H9 (cell line): Measurements from ENCODE around the gene DGLUCY. TPM values are rescaled to one million over a fixed set of nuclear protein-coding genes. Genes with fewer than 3 reads are reported as not detected.

Experiments
- DNase-seq: peaks from one replicate; pipeline ENCODE4 v3.0.0-alpha.2; 2017
- H2AFZ ChIP-seq: one replicate; pipeline ENCODE4 v1.6.1; 2013; ENCODE audit warnings: mild to moderate bottlenecking, low read length, control low read depth, moderate library complexity
- H2AK5ac ChIP-seq: 2 replicates; pipeline ENCODE4 v1.6.1; 2013; ENCODE audit warnings: low read length, control low read depth, mixed read lengths; ENCODE audit not compliant: insufficient read length
- H2BK120ac ChIP-seq: one replicate; pipeline ENCODE4 v1.6.1; 2013; ENCODE audit warnings: low read depth, mild to moderate bottlenecking, low read length, control low read depth, inconsistent platforms; ENCODE audit not compliant: poor library complexity, severe bottlenecking
- H2BK12ac ChIP-seq: 2 replicates; pipeline ENCODE4 v1.6.1; 2013; ENCODE audit warnings: low read length, control low read depth, mixed read lengths, low read depth; ENCODE audit not compliant: insufficient read length
- H2BK15ac ChIP-seq: 2 replicates; pipeline ENCODE4 v1.6.1; 2013; ENCODE audit warnings: low read depth, low read length, control low read depth
- H2BK20ac ChIP-seq: one replicate; pipeline ENCODE4 v1.6.1; 2013; ENCODE audit warnings: low read depth, mild to moderate bottlenecking, low read length, control low read depth, inconsistent platforms; ENCODE audit not compliant: poor library complexity, severe bottlenecking
- H2BK5ac ChIP-seq: 2 replicates; pipeline ENCODE4 v1.6.1; 2013; ENCODE audit warnings: low read length, control low read depth, mixed read lengths; ENCODE audit not compliant: insufficient read length
- H3K14ac ChIP-seq: 2 replicates; pipeline ENCODE4 v1.6.1; 2013; ENCODE audit warnings: low read length, control low read depth; ENCODE audit not compliant: insufficient read depth
- H3K18ac ChIP-seq: 2 replicates; pipeline ENCODE4 v1.6.1; 2013; ENCODE audit warnings: low read depth, mild to moderate bottlenecking, mixed read lengths, low read length, control low read depth; ENCODE audit not compliant: insufficient read length
- H3K23ac ChIP-seq: 2 replicates; pipeline ENCODE4 v1.6.1; 2013; ENCODE audit warnings: low read length, control low read depth, mixed read lengths, low read depth; ENCODE audit not compliant: insufficient read length
- H3K23me2 ChIP-seq: 2 replicates; pipeline ENCODE4 v1.6.1; 2013; ENCODE audit warnings: low read depth, mild to moderate bottlenecking, mixed read lengths, low read length, control low read depth; ENCODE audit not compliant: insufficient read length, poor library complexity, severe bottlenecking
- H3K27ac ChIP-seq: 2 replicates; pipeline ENCODE4 v1.5.1; 2013; ENCODE audit warnings: low read length, control low read depth, mixed read lengths, low read depth; ENCODE audit not compliant: insufficient read length
- H3K27me3 ChIP-seq: 2 replicates; pipeline ENCODE4 v1.6.1; 2013; ENCODE audit warnings: low read length, control low read depth, inconsistent platforms; ENCODE audit not compliant: insufficient read depth
- H3K4ac ChIP-seq: 2 replicates; pipeline ENCODE4 v1.6.1; 2013; ENCODE audit warnings: low read depth, mild to moderate bottlenecking, control low read depth, inconsistent platforms, low read length, moderate library complexity
- H3K4me1 ChIP-seq: 2 replicates; pipeline ENCODE4 v1.6.1; 2013; ENCODE audit warnings: low read length, control low read depth, inconsistent platforms; ENCODE audit not compliant: insufficient read depth
- H3K4me2 ChIP-seq: 2 replicates; pipeline ENCODE4 v1.6.1; 2013; ENCODE audit warnings: low read length, control low read depth, mixed read lengths; ENCODE audit not compliant: insufficient read length, insufficient read depth
- H3K56ac ChIP-seq: 2 replicates; pipeline ENCODE4 v1.6.1; 2013; ENCODE audit warnings: low read depth, mild to moderate bottlenecking, mixed read lengths, low read length, control low read depth; ENCODE audit not compliant: insufficient read length
- H3K79me1 ChIP-seq: 2 replicates; pipeline ENCODE4 v1.6.1; 2013; ENCODE audit warnings: low read depth, mild to moderate bottlenecking, moderate library complexity, low read length, control low read depth, inconsistent platforms; ENCODE audit not compliant: insufficient read depth, poor library complexity, severe bottlenecking
- H3K79me2 ChIP-seq: 2 replicates; pipeline ENCODE4 v1.6.1; 2013; ENCODE audit warnings: low read length, control low read depth, inconsistent platforms; ENCODE audit not compliant: insufficient read depth
- H3K9ac ChIP-seq: 2 replicates; pipeline ENCODE4 v1.6.1; 2013; ENCODE audit warnings: low read length, control low read depth, mixed read lengths; ENCODE audit not compliant: insufficient read length; ENCODE audit errors: extremely low read depth
- H3K9me3 ChIP-seq: one replicate; pipeline ENCODE4 v1.6.1; 2013; ENCODE audit warnings: low read depth, low read length, inconsistent platforms; ENCODE audit not compliant: control insufficient read depth
- H3T11ph ChIP-seq: one replicate; pipeline ENCODE4 v1.6.1; 2013; ENCODE audit warnings: mild to moderate bottlenecking, low read length, control low read depth, inconsistent platforms
- H4K20me1 ChIP-seq: one replicate; pipeline ENCODE4 v1.6.1; 2013; ENCODE audit not compliant: control insufficient read depth, insufficient read length, insufficient read depth
- H4K5ac ChIP-seq: 2 replicates; pipeline ENCODE4 v1.6.1; 2013; ENCODE audit warnings: low read depth, mild to moderate bottlenecking, mixed read lengths, low read length, control low read depth; ENCODE audit not compliant: insufficient read length
- H4K8ac ChIP-seq: replicated peaks from 2 replicates; pipeline ENCODE4 v1.6.1; 2013; ENCODE audit warnings: low read length, control low read depth, mixed read lengths, low read depth; ENCODE audit not compliant: insufficient read length
- H4K91ac ChIP-seq: 2 replicates; pipeline ENCODE4 v1.6.1; 2013; ENCODE audit warnings: low read depth, mild to moderate bottlenecking, moderate library complexity, mixed read lengths, low read length, control low read depth; ENCODE audit not compliant: insufficient read length
- H3K27ac Mint-ChIP-seq, 3 experiments: 2 replicates in 2 of 3; 3 replicates in 1 of 3; pipeline ENCODE4 v1.8.0; 2020 to 2021; ENCODE audit warnings: mixed read lengths in 3 of 3, mild to moderate bottlenecking in 1 of 3, moderate library complexity in 1 of 3
- H3K27me3 Mint-ChIP-seq: 2 replicates; pipeline ENCODE4 v1.8.0; 2021; ENCODE audit warnings: low read depth, mild to moderate bottlenecking, moderate library complexity, mixed read lengths
- H3K36me3 Mint-ChIP-seq, 3 experiments: 2 replicates in 2 of 3; 3 replicates in 1 of 3; pipeline ENCODE4 v1.8.0; 2020 to 2021; ENCODE audit warnings: low read depth in 3 of 3, mixed read lengths in 3 of 3; ENCODE audit not compliant: insufficient read depth in 1 of 3
- H3K4me1 Mint-ChIP-seq, 2 experiments: 2 replicates each; pipeline ENCODE4 v1.8.0; 2020; ENCODE audit warnings: mixed read lengths in 2 of 2
- H3K4me3 Mint-ChIP-seq, 2 experiments: 2 replicates in 1 of 2; 3 replicates in 1 of 2; pipeline ENCODE4 v1.8.0; 2020 to 2021; ENCODE audit warnings: mild to moderate bottlenecking in 2 of 2, mixed read lengths in 2 of 2, moderate library complexity in 1 of 2
- H3K9me3 Mint-ChIP-seq, 2 experiments: 2 replicates in 1 of 2; 3 replicates in 1 of 2; pipeline ENCODE4 v1.8.0; 2020; ENCODE audit warnings: mild to moderate bottlenecking in 2 of 2, mixed read lengths in 2 of 2, moderate library complexity in 1 of 2
- CTCF ChIP-seq: fragments of 200-600 bp; sonication (generic); conservative IDR thresholded peaks from 3 replicates; pipeline ENCODE4 v1.8.0; 2021; ENCODE audit warnings: antibody characterized with exemption, mild to moderate bottlenecking
- WGBS: extraction: QIAGEN DNeasy Blood & Tissue Kit; methylation state at CpG from one replicate; pipeline ENCODE4 v1.1.7; 2013; ENCODE audit warnings: missing lambda C conversion rate, low lambda C conversion rate, mixed read lengths; ENCODE audit not compliant: insufficient read length; ENCODE audit errors: extremely low coverage; 5-methylcytosine and 5-hydroxymethylcytosine counted together
- total RNA-seq: library from RNA; stranded (reverse); gene quantifications from 2 replicates; pipeline ENCODE4 v1.2.1, GENCODE V29; 2021

DGLUCY gene
- total RNA-seq, 1 experiment from 2014 or later, result 29.6 TPM

GRCh38 chr14:91250912-91251311 lies 137.0 kb downstream of the DGLUCY start:
- H2AK5ac ChIP-seq, result no peak overlapping the region
- no peak overlapping the region; a peak in 1 of 5 replicates for H3K4me3 Mint-ChIP-seq
- H2BK5ac ChIP-seq, result no peak overlapping the region
- no peak for DNase-seq
- H3K23me2 ChIP-seq, result peaks cover 3% of the 10 kb centered on the region
- H3K36me3 Mint-ChIP-seq, result no peaks in the 10 kb centered on the region
- no peak overlapping the region for H2BK120ac ChIP-seq
- H2BK15ac ChIP-seq, result no peak overlapping the region
- H3K27ac Mint-ChIP-seq, result no peak overlapping the region
- no peak overlapping the region for H3K18ac ChIP-seq
- no peak overlapping the region for H2BK20ac ChIP-seq
- no peaks in the 10 kb centered on the region; the same call in 1 of the 2 replicates for H3K27me3 ChIP-seq
- H3K27me3 Mint-ChIP-seq, result peaks cover 40% of the 10 kb centered on the region
- H3K9ac ChIP-seq, result no peak overlapping the region
- no peak overlapping the region for H3K4me2 ChIP-seq
- H3K79me1 ChIP-seq, result no peaks in the 10 kb centered on the region
- H4K5ac ChIP-seq, result no peak overlapping the region
- H3K4me1 Mint-ChIP-seq, result peaks cover 15 to 17% of the 10 kb centered on the region in 2 experiments
- H4K20me1 ChIP-seq, result no peaks in the 10 kb centered on the region
- no peak overlapping the region for H4K91ac ChIP-seq
- no peaks in the 10 kb centered on the region for H3K79me2 ChIP-seq
- no peak overlapping the region for H3K14ac ChIP-seq
- no peak overlapping the region for H3T11ph ChIP-seq
- H2BK12ac ChIP-seq, result no peak overlapping the region
- no peak overlapping the region for H4K8ac ChIP-seq
- no peaks in the 10 kb centered on the region; a peak in 2 of 5 replicates for H3K9me3 Mint-ChIP-seq
- no peaks in the 10 kb centered on the region for H3K9me3 ChIP-seq
- H3K23ac ChIP-seq, result no peak overlapping the region
- peaks cover 2% of the 10 kb centered on the region; the same call in 1 of the 2 replicates for H3K4me1 ChIP-seq
- H3K4ac ChIP-seq, result no peak overlapping the region
- TF ChIP-seq CTCF, result no peak
- no peak overlapping the region for H2AFZ ChIP-seq
- H3K27ac ChIP-seq, result no peak overlapping the region
- whole genome bisulfite sequencing, result no CpG with 5 or more reads among the region's 5 CpGs
- H3K56ac ChIP-seq, result no peak overlapping the region
